Keratinocyte (primary cell): Measurements from ENCODE around the gene HAT1.

Experiments used
- EZH2 ChIP-seq: IDR thresholded peaks from one replicate; pipeline ENCODE4 v1.6.1; 2012; ENCODE audit warnings: inconsistent platforms, mild to moderate bottlenecking, low read length, moderate library complexity
- TF ChIP-seq, protein P1 (sequence below), 3 experiments: IDR thresholded peaks in 1 of 3; conservative IDR thresholded peaks in 1 of 3; optimal IDR thresholded peaks in 1 of 3; 2 replicates in 2 of 3; 3 replicates in 1 of 3; pipeline versions ENCODE3 to v1.5.1; 2011; ENCODE audit warnings: low read length in 3 of 3, mild to moderate bottlenecking in 3 of 3, moderate library complexity in 2 of 3, control low read depth in 1 of 3, inconsistent platforms in 1 of 3; ENCODE audit not compliant: insufficient read depth in 2 of 3; ENCODE audit errors: extremely low read depth in 1 of 3

DNA sequence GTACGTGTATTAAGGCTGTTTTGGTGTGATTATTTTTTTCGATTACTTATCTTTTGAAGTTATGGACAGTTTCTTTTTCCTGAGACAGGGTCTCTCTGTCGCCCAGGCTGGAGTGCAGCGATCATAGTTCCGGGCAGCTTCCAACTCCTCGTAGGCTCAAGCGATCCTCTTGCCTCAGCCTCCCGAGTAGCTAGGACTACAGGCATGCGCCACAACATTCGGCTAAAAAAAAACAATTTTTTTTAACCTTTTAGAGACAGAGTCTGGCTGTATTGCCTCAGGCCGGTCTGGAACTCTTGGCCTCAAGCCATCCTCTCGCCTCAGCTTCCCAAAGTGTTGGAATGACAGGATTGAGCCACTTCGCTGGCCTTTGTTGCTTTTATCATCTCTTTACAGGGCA lies 945 bp downstream of the HAT1 start:
- TF ChIP-seq, protein P1, sequence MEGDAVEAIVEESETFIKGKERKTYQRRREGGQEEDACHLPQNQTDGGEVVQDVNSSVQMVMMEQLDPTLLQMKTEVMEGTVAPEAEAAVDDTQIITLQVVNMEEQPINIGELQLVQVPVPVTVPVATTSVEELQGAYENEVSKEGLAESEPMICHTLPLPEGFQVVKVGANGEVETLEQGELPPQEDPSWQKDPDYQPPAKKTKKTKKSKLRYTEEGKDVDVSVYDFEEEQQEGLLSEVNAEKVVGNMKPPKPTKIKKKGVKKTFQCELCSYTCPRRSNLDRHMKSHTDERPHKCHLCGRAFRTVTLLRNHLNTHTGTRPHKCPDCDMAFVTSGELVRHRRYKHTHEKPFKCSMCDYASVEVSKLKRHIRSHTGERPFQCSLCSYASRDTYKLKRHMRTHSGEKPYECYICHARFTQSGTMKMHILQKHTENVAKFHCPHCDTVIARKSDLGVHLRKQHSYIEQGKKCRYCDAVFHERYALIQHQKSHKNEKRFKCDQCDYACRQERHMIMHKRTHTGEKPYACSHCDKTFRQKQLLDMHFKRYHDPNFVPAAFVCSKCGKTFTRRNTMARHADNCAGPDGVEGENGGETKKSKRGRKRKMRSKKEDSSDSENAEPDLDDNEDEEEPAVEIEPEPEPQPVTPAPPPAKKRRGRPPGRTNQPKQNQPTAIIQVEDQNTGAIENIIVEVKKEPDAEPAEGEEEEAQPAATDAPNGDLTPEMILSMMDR (optimal IDR thresholded peaks at IDR 0.05 in 1 of 3, IDR thresholded peaks at IDR 0.05 in 1 of 3, conservative IDR thresholded peaks at IDR 0.05 in 1 of 3; ENCODE audit: extremely low read depth in 1 of 3, insufficient read depth in 2 of 3, low read length in 3 of 3): no peak
- TF ChIP-seq EZH2: no peak
